Muscle of arm (tissue), 12 donors: ENCODE results near the gene RBM19. TPM values are rescaled to one million over a fixed set of nuclear protein-coding genes. Genes with fewer than 3 reads are reported as not detected.

Experiments
- DNase-seq: peaks from one replicate; pipeline ENCODE4 v3.0.0-alpha.2; 2013
- polyA plus RNA-seq, 12 donors: library from polyadenylated mRNA; unstranded; fragments of 120-200 nt; gene quantifications; one replicate each; pipeline ENCODE4 v1.2.1, GENCODE V29; 2013; ENCODE audit not compliant: insufficient read length in 12 of 12

The RBM19 gene
- polyA plus RNA-seq, 12 donors = 12.2 to 23.3 (median 15.3) TPM; not detected in 1

- DNase-seq = peak; percentile 8
Observed at GRCh38 chr12:113932381-113933196, 33.5 kb downstream of the RBM19 start.

- DNase-seq = no peak
Observed at GRCh38 chr12:113931517-113931916, 34.6 kb downstream of the RBM19 start.

- no peak for DNase-seq
Observed at GRCh38 chr12:113930249-113930648, 35.9 kb downstream of the RBM19 start.

GRCh38 chr12:113929312-113929989 is 36.7 kb downstream of the RBM19 start:
- DNase-seq = no peak

- DNase-seq = no peak
Observed at GRCh38 chr12:113926788-113927187, 39.3 kb downstream of the RBM19 start.

- DNase-seq = no peak
Observed at GRCh38 chr12:113924341-113924740, 41.8 kb downstream of the RBM19 start.

- DNase-seq = no peak
Observed at GRCh38 chr12:113923251-113923650, 42.9 kb downstream of the RBM19 start.

- DNase-seq = no peak
Observed at GRCh38 chr12:113921430-113921829, 44.7 kb downstream of the RBM19 start.

GRCh38 chr12:113919791-113920190 is 46.3 kb downstream of the RBM19 start:
- DNase-seq = no peak

- DNase-seq = no peak
Observed at GRCh38 chr12:113918306-113918705, 47.8 kb downstream of the RBM19 start.

- no peak for DNase-seq
Observed at GRCh38 chr12:113917393-113917792, 48.7 kb downstream of the RBM19 start.

- DNase-seq = no peak
Observed at GRCh38 chr12:113914806-113915205, 51.3 kb downstream of the RBM19 start.

- no peak for DNase-seq
Observed at GRCh38 chr12:113914176-113914575, 51.9 kb downstream of the RBM19 start.

- peak; percentile 61 for DNase-seq
Observed at GRCh38 chr12:113912760-113913329, 53.3 kb downstream of the RBM19 start.

- DNase-seq = no peak
Observed at GRCh38 chr12:113911971-113912759, 54.0 kb downstream of the RBM19 start.

- DNase-seq = no peak
Observed at GRCh38 chr12:113910751-113911272, 55.3 kb downstream of the RBM19 start.

- no peak for DNase-seq
Observed at GRCh38 chr12:113909776-113910420, 56.2 kb downstream of the RBM19 start.

GRCh38 chr12:113908584-113909100 is 57.5 kb downstream of the RBM19 start:
- DNase-seq = no peak

- no peak for DNase-seq
Observed at GRCh38 chr12:113907446-113908180, 58.5 kb downstream of the RBM19 start.
